Keratinocyte (primary cell): ENCODE measurements around the gene MED26.

Source experiments
- CTCF ChIP-seq, 3 experiments: IDR thresholded peaks in 1 of 3; conservative IDR thresholded peaks in 1 of 3; optimal IDR thresholded peaks in 1 of 3; 2 replicates in 2 of 3; 3 replicates in 1 of 3; pipeline versions ENCODE3 to v1.5.1; 2011; ENCODE audit warnings: low read length in 3 of 3, mild to moderate bottlenecking in 3 of 3, moderate library complexity in 2 of 3, control low read depth in 1 of 3, inconsistent platforms in 1 of 3; ENCODE audit not compliant: insufficient read depth in 2 of 3; ENCODE audit errors: extremely low read depth in 1 of 3
- EZH2 ChIP-seq: IDR thresholded peaks from one replicate; pipeline ENCODE4 v1.6.1; 2012; ENCODE audit warnings: inconsistent platforms, mild to moderate bottlenecking, low read length, moderate library complexity

- TF ChIP-seq CTCF (optimal IDR thresholded peaks at IDR 0.05 in 1 of 3, IDR thresholded peaks at IDR 0.05 in 1 of 3, conservative IDR thresholded peaks at IDR 0.05 in 1 of 3; ENCODE audit: extremely low read depth in 1 of 3, insufficient read depth in 2 of 3, low read length in 3 of 3) (no peak), EZH2 (no peak)
These were observed 31.4 kb upstream of the MED26 start for GRCh38 chr19:16659464-16659831.
